ENCODE measurements around the gene SIN3A.

DNA sequence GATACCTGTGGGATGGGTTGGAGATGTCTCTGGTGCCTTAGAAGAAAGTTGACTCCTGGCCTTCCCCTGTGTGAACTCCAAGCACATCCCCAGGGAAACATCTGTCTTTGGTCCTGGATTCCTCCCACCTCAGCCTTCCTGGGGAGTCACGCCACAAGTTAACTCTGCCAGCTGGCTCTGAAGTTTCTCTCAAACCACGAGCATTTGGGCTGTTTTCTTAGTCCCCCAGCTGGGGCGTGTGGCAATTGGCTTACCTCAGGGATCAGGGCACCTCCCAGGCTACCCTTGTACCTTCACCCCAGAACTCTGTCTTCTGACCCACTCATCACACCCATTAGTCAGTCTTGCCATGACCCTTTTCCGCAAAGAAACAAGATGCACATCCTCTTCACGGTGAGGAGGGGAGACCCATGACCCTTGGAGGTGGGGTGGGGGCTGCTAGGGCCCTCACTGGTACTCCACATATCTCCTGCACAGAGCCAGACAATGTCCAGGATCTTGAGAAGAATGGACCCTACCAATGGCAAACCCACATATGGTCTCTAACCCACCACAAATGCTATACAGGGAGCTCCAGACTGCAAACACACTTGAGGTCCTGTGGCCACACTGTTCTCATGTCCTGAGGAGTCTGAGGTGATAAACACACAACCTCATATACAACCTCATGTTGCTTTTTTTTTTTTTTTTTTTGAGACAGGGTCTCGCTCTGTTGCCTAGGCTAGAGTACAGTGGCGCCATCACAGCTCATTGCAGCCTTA lies 100.7 kb downstream of the SIN3A start:
- no peak for TF ChIP-seq EZH2phosphoT487 (IDR thresholded peaks at IDR 0.05; ENCODE audit: borderline replicate concordance, low read depth, low read length)
- TF ChIP-seq, protein P1, sequence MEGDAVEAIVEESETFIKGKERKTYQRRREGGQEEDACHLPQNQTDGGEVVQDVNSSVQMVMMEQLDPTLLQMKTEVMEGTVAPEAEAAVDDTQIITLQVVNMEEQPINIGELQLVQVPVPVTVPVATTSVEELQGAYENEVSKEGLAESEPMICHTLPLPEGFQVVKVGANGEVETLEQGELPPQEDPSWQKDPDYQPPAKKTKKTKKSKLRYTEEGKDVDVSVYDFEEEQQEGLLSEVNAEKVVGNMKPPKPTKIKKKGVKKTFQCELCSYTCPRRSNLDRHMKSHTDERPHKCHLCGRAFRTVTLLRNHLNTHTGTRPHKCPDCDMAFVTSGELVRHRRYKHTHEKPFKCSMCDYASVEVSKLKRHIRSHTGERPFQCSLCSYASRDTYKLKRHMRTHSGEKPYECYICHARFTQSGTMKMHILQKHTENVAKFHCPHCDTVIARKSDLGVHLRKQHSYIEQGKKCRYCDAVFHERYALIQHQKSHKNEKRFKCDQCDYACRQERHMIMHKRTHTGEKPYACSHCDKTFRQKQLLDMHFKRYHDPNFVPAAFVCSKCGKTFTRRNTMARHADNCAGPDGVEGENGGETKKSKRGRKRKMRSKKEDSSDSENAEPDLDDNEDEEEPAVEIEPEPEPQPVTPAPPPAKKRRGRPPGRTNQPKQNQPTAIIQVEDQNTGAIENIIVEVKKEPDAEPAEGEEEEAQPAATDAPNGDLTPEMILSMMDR (conservative IDR thresholded peaks at IDR 0.05; ENCODE audit: low read length): no peak

Measured in OCI-LY7 (cell line).